NCI-H1694 (cell line): ENCODE results near the gene NAA50.
A peak's percentile ranks its signal among the peaks of the same experiment; 100 is the strongest.

Experiments
- DNase-seq: peaks from one replicate; lab custom pipeline; 2025; lab: John Stamatoyannopoulos, UW

Gene NAA50

DNA sequence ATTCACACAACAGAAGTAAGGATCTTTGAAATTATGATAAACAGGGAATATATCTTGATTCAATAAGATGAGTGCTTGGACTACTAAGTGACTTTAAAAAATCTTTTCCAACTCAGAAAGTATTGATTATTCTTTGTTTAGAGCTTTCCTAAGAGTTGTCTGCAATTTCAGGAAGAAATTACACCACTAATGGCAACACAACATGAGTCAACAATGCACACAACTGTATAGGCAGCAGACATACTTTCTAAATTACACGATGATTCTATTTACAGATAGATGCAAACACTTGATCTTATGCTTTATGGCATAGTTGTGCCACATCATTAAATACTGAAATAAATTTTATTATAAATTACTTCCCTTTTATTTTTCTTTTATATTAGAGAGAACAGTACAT lies 4.4 kb downstream of the NAA50 start:
- no peak for DNase-seq

DNA sequence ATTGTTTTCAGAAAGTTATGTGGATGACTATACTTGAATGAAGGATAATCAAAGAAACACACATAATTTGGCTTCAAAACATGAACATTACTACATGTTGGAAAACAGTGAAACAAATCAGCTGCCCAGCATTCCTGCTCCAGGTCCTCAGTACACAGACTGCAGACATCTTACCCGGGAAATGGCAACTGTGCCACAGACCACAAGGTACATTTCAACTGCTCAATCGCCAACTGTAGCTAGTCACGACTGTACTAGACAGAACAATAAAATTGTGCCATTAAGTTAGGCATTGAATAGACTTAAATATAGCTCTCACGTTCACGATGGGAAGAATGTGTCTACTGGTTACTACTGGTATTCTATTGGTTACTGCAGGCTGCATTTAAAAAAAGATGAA lies 5.0 kb downstream of the NAA50 start:
- DNase-seq = no peak

DNA sequence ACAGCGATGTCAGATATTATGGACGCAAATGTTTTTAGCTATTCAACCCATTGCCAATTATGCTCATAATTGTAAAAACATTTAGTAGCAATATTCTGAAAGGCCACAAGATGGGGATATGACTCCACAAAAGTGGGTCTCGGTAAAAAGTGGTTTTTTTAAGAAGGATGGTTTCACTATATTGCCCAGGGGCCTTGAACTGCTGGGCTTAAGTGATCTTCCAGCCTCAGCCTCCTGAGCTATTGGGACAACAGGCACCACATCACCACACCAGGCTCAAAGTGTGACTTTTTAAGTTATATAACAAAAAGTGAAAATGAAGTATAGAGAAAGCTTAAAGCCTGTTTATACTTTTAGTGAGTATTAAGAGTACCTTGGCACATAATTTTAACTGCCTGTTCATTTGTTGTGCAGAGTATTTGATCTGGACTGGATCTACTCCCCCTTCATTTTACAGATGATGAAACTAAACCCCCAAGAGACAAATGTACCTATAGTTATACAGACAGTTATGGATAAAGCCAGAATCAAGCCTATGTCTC lies 9.4 kb downstream of the NAA50 start:
- DNase-seq = peak; percentile 68

DNA sequence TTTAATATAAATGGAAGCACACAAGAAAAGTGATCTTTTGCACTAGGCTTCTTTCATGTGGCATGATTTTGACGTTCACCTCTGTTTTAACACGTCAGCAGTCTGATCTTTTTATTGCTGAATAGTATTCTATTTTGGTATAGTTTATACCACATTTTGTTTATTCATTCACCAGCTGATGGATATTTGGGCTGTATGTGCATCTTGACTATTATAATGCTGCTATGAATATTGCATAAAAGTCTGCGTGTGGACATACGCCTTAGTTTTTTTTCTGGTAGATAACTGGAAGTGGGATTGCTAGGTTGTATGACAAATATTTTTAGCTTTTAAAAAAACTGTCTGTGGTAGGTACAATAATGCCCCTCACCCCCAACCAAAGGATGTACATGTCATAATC lies 14.4 kb downstream of the NAA50 start:
- no peak for DNase-seq

DNA sequence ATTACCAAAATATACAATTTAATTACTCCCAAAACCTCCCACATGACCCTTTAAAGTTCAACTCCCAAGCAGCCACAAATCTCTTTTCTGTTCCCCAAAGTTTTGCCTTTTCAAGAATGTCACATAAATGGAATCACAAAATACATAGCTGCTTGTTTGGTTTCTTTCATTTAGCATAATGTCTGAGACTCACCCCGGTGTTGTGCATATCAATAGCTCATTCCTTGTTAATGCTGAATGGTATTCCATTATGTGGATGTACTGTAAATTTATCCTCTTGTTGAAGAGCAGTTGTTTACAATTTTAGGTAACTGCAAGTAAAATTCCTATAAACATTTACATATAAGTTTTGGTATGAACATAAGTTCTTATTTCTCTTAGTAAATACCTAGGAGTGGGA lies 15.5 kb downstream of the NAA50 start:
- no peak for DNase-seq

DNA sequence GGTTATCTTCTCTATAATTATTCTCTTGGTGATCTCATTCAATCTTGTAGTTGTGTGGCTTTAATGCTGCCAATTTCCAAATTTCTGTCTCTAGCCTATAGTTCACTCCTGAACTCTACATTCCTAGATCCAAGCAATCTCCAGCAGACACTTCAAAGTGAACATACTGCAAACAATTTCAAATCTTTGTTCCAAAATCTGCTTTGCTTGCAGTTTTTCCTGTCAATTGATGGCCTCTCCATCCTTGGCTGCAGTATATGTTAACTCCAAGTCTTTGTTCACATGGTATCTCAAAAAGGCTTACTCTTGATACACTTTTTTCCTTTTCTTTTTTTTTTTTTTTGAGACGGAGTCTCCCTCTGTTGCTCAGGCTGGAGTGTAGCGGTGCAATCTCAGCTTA lies 17.4 kb downstream of the NAA50 start:
- DNase-seq = no peak

DNA sequence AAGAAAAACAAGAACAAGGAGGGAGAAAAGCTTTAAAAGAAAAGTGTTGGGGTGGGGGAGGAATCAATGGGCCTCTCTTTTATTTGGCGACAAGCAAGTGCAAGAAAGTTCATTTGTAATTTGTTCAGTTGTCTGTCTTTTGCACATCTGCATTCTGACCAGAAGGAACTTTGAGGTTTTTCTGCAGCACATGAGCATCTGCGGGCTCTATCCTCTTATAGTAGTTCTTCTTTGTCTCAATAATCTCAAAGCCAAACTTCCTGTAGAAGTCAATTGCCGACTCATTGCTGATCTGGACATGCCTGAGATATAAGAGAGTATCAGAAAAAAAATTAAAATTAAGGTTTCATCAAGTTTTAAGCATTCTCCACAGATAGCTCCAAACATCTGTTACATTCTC lies 24.4 kb downstream of the NAA50 start:
- no peak for DNase-seq

DNA sequence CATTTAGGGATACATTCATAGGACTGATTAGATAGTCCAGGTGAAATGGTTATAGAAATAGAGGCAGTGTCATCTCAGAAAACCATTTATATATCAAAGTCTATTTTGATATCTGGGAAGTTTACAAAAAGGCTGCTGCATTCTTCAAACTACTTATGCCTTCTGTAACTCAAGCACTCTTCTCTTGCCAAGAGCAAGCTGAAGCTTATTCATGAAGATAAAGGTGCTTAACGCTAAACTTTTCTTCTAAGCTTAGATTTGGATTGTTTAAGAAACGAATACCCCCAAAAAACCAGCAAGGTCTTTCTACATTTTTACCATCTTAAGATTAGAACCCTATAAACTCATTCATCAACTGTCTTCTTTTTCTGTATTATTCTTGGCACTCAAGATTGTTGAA lies 26.3 kb downstream of the NAA50 start:
- DNase-seq = no peak

DNA sequence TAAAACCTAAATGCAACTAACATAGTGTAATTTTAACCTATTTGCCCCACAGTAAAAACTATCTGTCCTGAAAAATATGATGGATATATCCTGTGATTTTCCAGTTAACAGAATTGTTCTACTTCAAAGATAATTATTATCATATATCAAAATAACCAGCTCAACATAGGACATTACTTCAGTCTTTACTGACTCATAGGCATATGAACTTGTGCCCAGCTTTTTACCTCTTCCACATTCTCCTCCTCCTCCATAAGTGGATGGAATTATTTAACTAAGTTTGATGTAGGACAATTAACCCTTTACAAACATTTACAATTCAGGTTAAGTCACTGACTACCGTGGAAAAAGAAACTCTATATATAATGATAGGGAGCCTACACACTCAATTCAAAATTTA lies 26.8 kb downstream of the NAA50 start:
- DNase-seq = no peak

DNA sequence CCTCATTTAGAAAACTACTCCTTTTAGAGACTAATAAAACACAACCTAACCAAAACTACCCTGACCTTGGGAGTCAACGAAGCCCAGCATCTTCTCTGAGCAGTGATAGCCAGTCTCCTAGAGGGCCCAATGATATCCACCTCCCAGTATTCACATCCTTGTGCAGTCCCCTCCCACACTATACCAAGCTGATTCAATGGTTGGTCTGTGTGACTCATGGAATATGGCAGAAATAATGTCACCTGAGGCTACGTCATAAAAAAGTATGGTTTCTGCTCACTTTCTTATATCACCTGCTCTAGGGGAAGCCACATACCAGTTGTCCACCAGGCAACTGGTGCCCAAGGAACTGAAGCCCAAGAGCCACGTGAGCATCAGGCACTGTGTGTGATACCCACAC lies 28.2 kb downstream of the NAA50 start:
- no peak for DNase-seq

DNA sequence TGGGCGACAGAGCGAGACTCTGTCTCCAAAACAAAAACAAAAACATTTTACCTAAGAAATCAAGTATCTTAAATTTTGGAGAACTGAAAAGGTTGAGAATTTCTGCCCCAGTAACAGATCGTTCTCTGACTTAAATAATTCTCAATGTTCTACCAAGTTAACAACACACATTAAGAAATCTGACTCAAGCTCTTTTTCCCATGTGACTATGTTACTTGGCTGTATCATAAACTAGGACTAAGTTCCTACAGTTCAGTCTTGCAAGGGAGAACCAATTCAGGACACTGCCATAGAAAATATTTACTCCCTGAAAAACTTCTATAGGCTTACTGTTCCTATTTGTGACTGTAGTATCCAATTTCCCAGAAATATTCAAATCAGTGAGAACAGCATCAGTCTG lies 28.7 kb downstream of the NAA50 start:
- DNase-seq = no peak

DNA sequence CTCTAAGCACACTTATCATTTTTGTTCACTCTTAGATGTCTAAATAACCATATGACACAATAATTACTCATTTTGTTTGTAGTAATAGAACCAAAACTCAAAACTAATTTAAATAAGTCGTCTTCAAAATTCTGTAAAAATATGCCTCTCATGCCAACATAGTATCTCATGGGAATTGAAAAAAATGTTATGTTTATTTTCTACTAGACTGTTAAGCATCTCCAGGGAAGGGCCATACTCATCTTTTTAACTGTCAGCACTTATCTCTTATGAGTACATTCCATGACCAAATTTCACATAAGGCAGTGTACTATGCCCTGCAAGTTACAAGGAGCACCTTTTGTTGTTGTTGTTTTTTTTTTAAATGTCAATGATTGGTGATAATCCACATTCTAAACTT lies 31.3 kb downstream of the NAA50 start:
- no peak for DNase-seq

DNA sequence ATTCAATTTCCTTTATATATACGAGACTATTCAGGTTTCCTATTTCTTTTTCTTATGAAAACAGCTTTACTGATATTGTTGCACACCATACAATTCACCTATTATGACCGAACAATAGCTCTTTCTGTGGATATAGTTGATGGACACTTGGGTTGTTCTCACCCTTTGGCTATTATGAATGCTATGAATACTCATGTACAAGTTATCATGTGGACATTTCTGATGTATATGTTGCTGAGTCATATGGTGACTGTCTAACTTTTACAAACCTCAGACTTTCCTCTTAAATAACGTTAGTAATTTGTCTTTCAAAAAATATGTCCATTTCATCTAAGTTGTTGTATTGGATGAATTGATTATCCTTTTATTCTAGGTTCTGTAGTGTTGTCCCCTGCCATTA lies 33.9 kb downstream of the NAA50 start:
- DNase-seq = no peak

DNA sequence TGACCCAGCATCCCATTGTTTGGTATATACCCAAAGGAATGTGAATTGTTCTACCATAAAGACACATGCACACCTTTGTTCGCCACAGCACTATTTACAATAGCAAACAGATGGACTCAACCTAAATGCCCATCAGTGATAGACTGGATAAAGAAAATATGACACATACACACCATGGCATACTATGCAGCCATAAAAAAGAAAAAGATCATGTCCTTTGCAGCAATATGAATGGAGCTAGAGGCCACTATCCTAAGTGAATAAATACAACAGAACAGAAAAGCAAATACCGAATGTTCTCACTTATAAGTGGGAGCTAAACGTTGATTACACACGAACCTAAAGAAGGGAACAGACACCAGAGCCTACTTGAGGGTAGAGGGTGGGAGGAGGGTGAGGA lies 38.2 kb downstream of the NAA50 start:
- DNase-seq = no peak

DNA sequence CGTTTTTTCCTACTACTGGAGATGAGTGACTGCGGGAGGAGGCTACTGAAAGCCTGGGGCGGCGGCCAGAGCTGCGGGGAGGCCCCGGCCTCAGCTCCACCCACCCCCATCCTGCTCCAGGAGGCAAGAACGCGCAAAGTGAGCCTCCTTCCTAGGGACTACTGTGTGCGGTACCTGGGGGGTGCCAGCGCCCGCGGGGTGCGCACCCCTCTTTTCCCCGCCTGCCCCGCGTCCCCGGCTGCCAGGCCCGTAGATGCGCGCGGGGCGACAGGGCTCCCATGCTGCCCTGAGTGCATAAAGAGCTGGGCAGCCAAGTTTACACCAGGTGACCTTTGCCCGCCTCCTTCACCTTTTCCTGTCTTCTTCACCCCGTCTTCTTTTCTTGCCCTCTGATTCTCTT lies 47.1 kb downstream of the NAA50 start:
- DNase-seq = no peak

DNA sequence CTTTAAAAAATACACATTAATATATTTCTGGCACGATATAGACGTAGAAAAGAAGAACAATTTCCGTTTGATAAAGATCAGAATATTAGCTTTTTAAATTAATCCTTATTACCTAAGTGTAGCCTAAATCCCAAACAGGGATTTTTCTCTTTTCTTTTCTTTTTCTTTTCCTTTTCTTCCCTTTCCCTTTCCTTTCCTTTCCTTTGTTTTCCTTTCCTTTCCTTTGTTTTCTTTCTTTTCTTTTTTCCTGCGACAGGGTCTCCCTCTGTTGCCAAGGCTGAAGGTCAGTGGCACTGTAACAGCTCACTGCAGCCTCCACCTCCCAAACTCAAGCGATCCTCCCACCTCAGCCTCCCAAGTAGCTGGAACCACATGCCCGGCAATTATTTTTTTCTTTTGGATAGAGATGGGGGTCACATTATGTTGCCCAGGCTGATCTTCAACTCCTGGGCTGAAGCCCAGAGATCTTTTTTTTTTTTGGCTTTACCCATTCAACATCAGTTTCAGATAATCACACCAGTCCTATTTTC lies 47.8 kb downstream of the NAA50 start:
- DNase-seq = no peak

DNA sequence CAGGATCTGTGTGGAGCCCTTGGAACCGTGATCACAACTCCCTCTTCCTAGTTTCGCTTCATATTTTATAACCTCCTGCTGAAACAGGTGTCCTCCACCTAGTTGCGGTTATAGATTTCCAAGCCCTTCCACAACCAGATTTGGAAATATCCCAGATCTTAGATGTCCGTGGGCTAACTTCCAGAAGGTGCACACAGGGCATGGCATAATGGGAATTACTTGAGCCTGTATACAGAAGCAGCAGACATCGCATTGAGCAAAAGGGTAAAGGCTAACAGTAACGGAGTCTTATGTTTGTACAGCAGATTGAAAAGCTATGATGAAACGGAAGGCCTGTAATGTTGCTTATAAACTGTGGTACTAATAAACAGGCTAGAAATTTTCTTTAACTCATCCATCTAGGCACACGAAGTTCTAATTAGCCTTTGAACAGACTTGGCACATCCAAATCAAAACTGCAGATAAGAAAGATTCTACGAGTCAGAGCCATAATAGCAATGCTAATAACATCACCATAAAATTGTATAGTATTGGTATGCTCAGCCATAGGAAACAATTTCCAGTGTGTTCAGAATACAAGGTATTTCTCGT lies 48.5 kb downstream of the NAA50 start:
- no peak for DNase-seq

DNA sequence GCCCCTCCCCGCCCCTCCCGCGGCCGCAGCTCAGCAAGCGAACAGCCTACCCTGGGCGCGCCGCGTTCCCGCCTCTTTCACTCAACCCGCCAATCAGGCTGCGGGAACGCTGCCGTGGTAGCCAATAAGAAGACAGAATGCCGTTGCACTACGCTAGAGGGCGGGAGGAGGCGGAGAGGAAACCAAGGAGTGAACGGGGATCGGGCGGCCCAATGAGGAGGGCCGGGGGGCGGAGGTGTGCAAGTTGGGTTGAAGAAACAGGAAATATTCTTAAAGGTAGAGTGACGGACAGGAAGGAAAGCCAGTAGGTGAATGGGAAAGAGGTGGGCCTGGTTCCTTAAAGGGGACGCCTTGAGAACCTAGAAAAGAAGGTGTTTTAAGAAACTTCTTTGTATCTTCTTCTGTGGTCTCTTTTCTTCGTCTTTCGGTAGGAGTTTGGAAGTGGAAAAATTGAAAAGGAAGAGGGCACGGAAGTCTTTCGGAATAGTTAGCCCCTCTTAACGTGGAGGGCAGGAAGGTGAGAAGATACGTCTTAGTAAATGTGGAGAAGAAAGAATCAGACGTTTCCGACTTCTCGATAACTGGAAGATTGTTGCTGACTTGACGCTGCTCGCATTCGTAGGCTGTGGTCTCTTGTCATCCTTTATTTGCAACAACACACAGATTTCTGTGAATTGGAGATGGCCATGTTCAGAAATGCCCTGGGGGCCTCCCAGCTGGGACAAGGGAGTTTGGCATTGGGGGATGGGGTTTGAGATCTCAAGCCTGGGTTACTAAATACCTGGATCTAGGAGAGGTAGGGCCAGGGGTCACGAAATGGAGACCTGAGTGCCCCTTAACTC lies 49.2 kb downstream of the NAA50 start:
- peak; percentile 99 for DNase-seq

DNA sequence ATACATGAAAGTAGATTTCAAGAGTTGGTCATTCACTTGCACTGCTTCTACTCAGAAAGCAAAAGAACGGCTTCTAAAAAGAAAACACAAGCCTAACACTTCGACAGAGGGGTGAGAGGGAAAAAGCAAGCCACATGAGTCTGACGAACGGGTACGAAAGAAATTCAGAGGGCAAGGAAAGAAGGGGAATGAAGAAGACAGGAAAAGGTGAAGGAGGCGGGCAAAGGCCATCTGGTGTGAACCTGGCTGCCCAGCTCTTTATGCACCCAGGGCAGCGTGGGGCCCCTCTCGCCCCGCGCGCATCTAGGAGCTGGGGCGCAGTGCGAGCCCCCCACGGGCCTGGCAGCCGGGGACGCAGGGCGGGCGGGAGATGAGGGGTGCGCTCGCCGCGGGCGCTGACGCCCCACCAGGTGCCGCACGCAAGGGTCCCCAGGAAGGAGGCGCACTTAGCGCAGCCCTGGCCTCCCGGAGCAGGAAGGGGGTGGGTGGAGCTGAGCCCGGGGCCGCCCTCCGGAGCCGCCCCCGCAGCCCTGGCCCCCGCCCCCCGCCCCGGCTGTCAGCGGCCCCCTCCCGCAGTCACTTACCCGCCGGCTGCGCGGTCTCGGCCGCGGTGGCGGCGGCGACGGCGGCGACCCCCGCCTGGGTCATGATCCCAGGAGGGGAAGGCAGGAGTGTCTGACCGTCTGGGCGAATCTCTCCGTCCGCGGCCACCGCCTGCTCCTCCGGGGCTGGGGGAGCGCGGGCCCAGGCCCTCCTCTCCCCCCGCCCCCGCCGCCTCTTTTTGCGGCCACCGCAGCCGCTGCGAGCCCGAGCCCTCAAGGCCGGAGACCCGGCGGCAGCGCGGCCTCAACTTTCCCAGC lies 50.0 kb downstream of the NAA50 start, which contains the start of gene USF3:
TSS of gene USF3 (minus strand) at position 857 of the 860 bp plus-strand sequence. CDS start 21,764 bp downstream, outside the sequence.
- DNase-seq = peak; percentile 9

DNA sequence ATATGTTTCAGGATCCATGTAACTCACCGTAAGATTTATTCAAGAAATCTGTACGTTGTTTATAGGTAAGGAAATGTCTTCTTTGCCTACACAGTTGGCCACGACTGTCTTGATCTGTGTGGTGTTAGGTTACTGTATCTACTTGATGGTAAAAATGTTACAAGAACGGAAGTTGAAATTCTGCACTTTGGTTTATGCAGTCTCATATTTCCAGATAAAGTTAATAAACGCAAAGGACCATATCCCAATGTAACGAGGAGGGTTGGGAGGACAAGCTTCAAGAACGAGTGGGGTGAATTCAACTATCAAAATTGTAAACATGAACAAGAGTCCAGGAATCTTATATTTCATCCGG lies 50.6 kb downstream of the NAA50 start:
- no peak for DNase-seq

DNA sequence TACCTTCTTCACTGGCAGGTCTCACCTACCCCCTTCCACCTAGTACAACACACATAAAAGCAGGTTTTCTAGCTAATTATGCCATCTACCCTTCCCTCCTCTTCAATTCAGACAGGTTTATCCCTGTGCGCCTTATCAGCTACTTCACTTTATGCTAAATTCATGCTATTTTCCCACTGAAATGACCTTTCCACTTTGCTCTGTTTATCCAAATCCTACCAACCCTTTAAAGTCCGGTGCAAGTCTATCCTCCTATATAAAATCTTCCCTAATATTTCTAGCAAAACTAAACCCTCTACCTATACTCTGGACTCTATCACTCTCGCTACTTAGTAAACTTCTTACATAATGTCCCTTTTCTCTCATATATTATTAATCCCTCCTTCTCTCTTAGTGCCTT lies 55.6 kb downstream of the NAA50 start:
- DNase-seq = no peak

DNA sequence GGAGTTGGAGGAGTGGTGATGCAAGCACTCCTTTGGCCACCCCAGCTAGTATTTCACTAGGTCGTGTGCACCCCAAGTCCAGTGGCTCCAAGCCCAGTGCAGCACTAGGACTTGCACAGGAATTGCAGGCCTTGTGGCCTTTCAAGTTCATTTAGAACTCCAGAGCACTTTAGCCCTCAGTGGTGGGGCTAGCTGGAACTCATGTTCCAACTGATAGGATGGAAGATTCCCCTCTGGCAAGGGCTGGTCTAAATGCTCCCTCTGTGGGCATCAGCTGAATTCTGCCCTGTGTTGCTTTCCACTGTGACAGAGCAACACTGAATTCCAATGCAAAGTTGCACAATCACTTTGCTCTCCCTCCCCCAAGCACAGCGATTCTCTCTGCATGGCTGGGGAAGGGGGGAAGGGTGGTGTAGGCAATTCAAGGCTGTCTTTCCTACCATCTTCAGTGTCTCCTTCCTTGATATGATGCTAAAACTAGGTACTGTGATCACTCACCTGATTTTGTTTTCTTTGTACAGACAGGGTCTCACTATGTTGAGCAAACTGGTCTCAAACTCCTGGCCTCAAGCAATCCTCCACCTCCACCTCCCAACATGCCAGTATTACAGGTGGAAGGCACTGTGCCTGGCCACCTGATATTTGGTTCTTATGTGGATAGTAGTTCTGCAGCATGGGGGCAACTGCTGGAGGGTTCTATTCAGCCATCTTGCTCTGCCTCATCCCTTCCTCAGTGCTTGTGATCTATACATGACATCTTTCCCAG lies 59.9 kb downstream of the NAA50 start:
- no peak for DNase-seq
